SK-N-SH treated with all-trans-retinoic acid at 6 μM for 48 hours (cell line): ENCODE results near the gene CRAMP1.

Source experiments
- ATAC-seq: fragments of 200-7000 bp; cut with Tn5 transposase; 3 replicates; pipeline ENCODE4 v1.9.1; 2020; ENCODE audit warnings: mild to moderate bottlenecking, moderate library complexity
- ARNTL ChIP-seq: fragments of 450-650 bp; formaldehyde crosslinking; IDR thresholded peaks from 2 replicates; pipeline ENCODE4 v1.5.0; 2020; ENCODE audit warnings: low read depth, mild to moderate bottlenecking, moderate library complexity, borderline replicate concordance
- CREB5 ChIP-seq: fragments of 250-450 bp; sonication (Bioruptor Pico); IDR thresholded peaks from 2 replicates; pipeline ENCODE4 v1.5.1; 2020; ENCODE audit warnings: low read depth, mild to moderate bottlenecking, moderate library complexity
- CSDC2 ChIP-seq: fragments of 250-450 bp; sonication (Bioruptor Pico); IDR thresholded peaks from 2 replicates; pipeline ENCODE4 v1.5.0; 2020; ENCODE audit warnings: mild to moderate bottlenecking, moderate library complexity
- CSRNP3 ChIP-seq: fragments of 250-450 bp; sonication (Bioruptor Pico); IDR thresholded peaks from 2 replicates; pipeline ENCODE4 v1.5.1; 2021; ENCODE audit warnings: mild to moderate bottlenecking, moderate library complexity
- ISL1 ChIP-seq: fragments of 250-450 bp; sonication (Bioruptor Pico); IDR thresholded peaks from 2 replicates; pipeline ENCODE4 v2.1.2; 2022; ENCODE audit warnings: mild to moderate bottlenecking, moderate library complexity
- OSR1 ChIP-seq: fragments of 250-450 bp; sonication (Bioruptor Pico); IDR thresholded peaks from 2 replicates; pipeline ENCODE4 v1.8.0; 2022; ENCODE audit warnings: moderate library complexity, mild to moderate bottlenecking, inconsistent platforms
- PATZ1 ChIP-seq: fragments of 250-450 bp; sonication (Bioruptor Pico); IDR thresholded peaks from 2 replicates; pipeline ENCODE4 v1.8.0; 2020; ENCODE audit warnings: mild to moderate bottlenecking, moderate library complexity, borderline replicate concordance
- POU6F1 ChIP-seq: fragments of 250-450 bp; sonication (Bioruptor Pico); IDR thresholded peaks from 2 replicates; pipeline ENCODE4 v1.8.0; 2021; ENCODE audit warnings: low read depth, mild to moderate bottlenecking, moderate library complexity, borderline replicate concordance
- PPARA ChIP-seq: fragments of 250-450 bp; sonication (Bioruptor Pico); IDR thresholded peaks from 2 replicates; pipeline ENCODE4 v1.5.0; 2020; ENCODE audit warnings: mild to moderate bottlenecking, borderline replicate concordance
- RARB ChIP-seq: fragments of 250-450 bp; sonication (Bioruptor Pico); IDR thresholded peaks from 2 replicates; pipeline ENCODE4 v1.8.0; 2021; ENCODE audit warnings: mild to moderate bottlenecking, moderate library complexity
- SNAI2 ChIP-seq: fragments of 250-450 bp; sonication (Bioruptor Pico); IDR thresholded peaks from 2 replicates; pipeline ENCODE4 v1.5.0; 2020; ENCODE audit warnings: mild to moderate bottlenecking, moderate library complexity
- TCF4 ChIP-seq: fragments of 250-450 bp; sonication (Bioruptor Pico); IDR thresholded peaks from 2 replicates; pipeline ENCODE4 v1.8.0; 2021; ENCODE audit warnings: mild to moderate bottlenecking, moderate library complexity, borderline replicate concordance
- TOX ChIP-seq: fragments of 250-450 bp; sonication (Bioruptor Pico); IDR thresholded peaks from 2 replicates; pipeline ENCODE4 v1.8.0; 2021; ENCODE audit warnings: mild to moderate bottlenecking, moderate library complexity, borderline replicate concordance
- ZC3H10 ChIP-seq: fragments of 250-450 bp; sonication (Bioruptor Pico); IDR thresholded peaks from 2 replicates; pipeline ENCODE4 v1.5.1; 2021; ENCODE audit warnings: mild to moderate bottlenecking, moderate library complexity
- ZFP3 ChIP-seq: fragments of 250-450 bp; sonication (Bioruptor Pico); IDR thresholded peaks from 2 replicates; pipeline ENCODE4 v1.5.0; 2020; ENCODE audit warnings: mild to moderate bottlenecking, moderate library complexity
- ZFP30 ChIP-seq: fragments of 450-650 bp; formaldehyde crosslinking; IDR thresholded peaks from 2 replicates; pipeline ENCODE4 v1.5.0; 2022; ENCODE audit warnings: mild to moderate bottlenecking, moderate library complexity
- ZNF565 ChIP-seq: fragments of 450-650 bp; formaldehyde crosslinking; conservative IDR thresholded peaks from 2 replicates; pipeline ENCODE4 v1.5.0; 2020; ENCODE audit warnings: low read depth, mild to moderate bottlenecking, moderate library complexity
- ZNF8 ChIP-seq: fragments of 450-650 bp; formaldehyde crosslinking; IDR thresholded peaks from 2 replicates; pipeline ENCODE4 v1.5.0; 2020; ENCODE audit warnings: mild to moderate bottlenecking, moderate library complexity

Gene CRAMP1

GRCh38 chr16:1573301-1573700, 38.9 kb upstream of the CRAMP1 start:
- ATAC-seq, result no peak
- TF ChIP-seq POU6F1, result no peak
- TF ChIP-seq PATZ1, result no peak
- TF ChIP-seq ZFP3, result no peak
- no peak for TF ChIP-seq SNAI2 (CRISPR knock-in tag)
- TF ChIP-seq, all 23 proteins: peak for 0

GRCh38 chr16:1575578-1575977, 36.6 kb upstream of the CRAMP1 start:
- no peak for ATAC-seq
- TF ChIP-seq OSR1 (CRISPR knock-in tag) (no peak), ZC3H10 (CRISPR knock-in tag) (no peak), TCF4 (CRISPR knock-in tag) (no peak), ZNF565 (CRISPR knock-in tag) (no peak), ZNF8 (CRISPR knock-in tag) (no peak), ISL1 (no peak), CSRNP3 (CRISPR knock-in tag) (no peak), RARB (CRISPR knock-in tag) (no peak), PATZ1 (no peak), ZFP3 (no peak)
- TF ChIP-seq, all 23 proteins: peak for 0

- ATAC-seq, result no peak
- no peak for TF ChIP-seq ZC3H10 (CRISPR knock-in tag)
- no peak for TF ChIP-seq POU6F1
- TF ChIP-seq CREB5 (CRISPR knock-in tag), result no peak
- TF ChIP-seq OSR1 (CRISPR knock-in tag), result no peak
- no peak for TF ChIP-seq SNAI2 (CRISPR knock-in tag)
- TF ChIP-seq ZFP3, result no peak
- TF ChIP-seq CSDC2 (CRISPR knock-in tag), result no peak
- no peak for TF ChIP-seq ZNF8 (CRISPR knock-in tag)
- no peak for TF ChIP-seq PPARA
- TF ChIP-seq ZFP30, result no peak
- TF ChIP-seq ISL1, result no peak
- TF ChIP-seq, all 23 proteins: peak for 0
Measured at GRCh38 chr16:1579214-1579613, 32.9 kb upstream of the CRAMP1 start.

- TF ChIP-seq PPARA (no peak), ZFP3 (no peak), TOX (CRISPR knock-in tag) (no peak), ARNTL (CRISPR knock-in tag) (no peak), ZNF8 (CRISPR knock-in tag) (no peak)
- no peak for ATAC-seq
Measured at GRCh38 chr16:1580256-1580655, 31.9 kb upstream of the CRAMP1 start.
